ENCODE measurements around the gene HDAC4.
"Not testable (repeated sequence)": the region's sequence is repeated elsewhere in the genome, so short reads cannot be mapped to it uniquely, and the experiment has no call there.

The HDAC4 gene

DNA sequence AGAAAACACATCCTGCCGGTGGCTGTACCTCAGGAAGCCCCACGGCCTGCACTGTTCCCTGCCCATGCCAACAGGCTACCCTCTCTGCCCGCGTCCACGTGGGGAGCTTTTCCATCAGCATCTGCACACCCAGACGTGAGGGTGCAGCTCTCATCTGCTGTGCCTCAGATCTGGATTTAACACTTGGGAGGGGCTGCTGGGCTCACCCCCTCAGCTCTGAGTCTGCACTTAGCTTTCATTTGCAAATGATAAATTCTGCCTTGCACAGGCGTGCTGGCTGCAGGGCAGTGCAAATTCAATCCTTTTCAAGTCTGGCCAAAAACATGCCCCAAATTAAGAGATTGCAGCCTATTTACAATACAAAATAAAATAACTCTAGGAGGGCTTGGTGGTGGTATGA lies 307.3 kb downstream of the HDAC4 start:
- DNase-seq = no peak

DNA sequence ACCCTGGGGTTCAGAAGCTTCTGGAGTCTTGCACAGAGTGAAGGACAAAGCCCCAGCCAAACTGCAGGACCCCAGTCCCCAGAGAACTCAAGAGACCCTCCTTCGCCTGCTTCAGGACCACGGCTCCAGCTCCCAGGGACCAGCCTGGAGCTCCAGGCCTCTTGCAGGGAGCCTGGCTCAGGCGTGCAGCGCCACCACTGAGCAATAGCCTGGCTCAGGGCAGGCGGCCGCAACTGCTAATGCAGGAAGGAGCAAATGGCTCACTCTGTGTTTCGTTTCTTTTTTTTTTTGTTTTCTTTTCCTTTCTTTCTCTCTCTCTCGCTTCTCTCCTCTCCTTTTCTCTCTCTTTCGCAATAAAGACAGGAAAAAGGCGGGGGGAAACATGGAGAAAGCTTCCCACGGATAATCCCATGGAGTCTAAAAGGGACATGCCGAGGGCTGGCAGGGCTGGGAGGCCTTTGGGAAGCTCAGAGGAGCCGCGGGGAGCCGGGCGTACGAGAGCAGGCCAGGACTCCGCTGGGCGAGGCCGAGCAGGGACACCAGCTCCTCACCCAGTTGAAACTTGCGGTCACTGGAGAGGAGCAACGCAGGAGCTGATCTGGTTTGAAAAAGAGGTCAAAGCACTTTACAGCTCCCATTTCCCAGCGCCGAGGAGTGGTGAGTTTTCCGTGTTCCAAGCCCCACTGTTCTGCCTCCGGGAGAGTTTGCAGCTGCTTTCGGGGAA lies 308.1 kb downstream of the HDAC4 start:
- no peak for DNase-seq

DNA sequence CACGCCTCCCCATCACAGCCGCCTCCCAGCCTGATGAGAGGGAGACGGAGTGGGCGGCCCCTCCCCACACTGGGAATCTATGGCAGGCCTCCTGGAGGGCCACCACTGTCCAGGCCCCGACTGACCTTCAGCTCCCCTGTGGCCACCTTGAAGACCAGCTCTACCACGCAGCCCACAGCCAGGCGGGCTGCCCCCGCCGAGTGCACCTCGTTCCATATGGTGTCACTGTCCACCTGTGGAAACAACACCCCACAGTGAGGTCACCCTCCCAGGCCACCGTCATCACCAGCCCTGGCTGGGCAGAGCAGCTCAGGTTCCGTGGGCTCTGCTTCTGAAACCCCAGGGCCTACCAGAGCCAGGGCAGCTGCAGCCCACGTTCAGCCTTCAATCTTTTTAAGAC lies 310.9 kb downstream of the HDAC4 start:
- DNase-seq = no peak

DNA sequence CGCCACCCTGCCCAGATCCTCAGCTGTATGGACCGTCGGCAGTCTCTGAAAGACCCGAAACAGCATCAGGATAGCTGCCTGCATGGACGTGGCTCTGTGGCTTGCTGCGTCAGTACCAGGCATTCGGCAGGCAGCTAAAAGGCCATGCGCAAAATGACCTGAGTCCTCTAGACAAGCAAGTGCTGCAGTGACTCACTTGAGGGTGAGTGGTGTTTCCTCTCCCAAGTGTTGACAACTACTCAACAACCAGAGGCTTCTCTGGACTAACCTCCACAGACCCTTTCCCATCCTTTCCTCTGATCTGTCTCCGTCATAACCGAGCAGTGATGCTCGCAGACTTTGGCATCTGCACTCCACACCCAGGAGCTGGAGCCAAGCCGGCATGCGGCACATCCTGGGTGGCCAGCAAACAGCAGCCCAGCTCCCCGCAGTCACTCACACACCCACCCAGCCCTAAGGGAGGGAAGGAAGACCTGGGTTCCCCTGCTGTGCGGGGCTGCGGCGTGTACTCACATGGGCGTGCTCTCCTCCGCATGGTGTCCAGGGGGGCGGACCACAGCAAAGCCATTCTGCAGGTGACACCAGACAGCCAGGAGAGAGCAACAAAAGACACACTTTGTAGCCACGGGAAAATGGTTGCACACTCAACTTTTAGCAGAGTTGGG lies 313.6 kb downstream of the HDAC4 start:
- no peak for DNase-seq

DNA sequence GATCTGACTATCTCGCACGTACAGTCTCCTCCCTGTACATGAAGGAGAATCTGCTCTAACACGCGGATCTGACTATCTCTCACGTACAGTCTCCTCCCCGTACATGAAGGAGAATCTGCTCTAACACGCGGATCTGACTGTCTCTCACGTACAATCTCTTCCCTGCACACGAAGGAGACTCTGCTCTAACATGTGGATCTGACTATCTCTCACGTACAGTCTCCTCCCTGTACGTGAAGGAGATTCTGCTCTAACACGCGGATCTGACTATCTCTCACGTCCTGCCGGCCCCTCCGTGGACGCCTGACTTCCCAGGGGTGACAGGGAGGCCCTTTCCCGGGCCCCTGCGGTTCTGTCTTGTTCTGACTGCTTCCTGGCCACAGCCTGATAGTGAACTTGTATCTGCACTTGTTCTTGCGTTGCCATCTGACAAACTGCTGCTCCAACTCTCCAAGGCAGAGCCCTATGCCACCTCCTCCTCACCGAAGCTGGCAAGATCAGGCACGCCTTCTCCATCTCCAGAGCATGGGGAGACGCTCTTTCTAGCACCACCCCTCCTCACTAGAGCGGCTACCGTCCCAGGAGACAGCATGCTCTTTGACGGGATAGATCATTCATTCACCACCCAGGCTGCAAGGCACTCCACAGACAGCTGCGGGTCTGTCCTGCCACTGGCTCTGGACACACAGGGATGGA lies 314.3 kb downstream of the HDAC4 start:
- no peak for DNase-seq

DNA sequence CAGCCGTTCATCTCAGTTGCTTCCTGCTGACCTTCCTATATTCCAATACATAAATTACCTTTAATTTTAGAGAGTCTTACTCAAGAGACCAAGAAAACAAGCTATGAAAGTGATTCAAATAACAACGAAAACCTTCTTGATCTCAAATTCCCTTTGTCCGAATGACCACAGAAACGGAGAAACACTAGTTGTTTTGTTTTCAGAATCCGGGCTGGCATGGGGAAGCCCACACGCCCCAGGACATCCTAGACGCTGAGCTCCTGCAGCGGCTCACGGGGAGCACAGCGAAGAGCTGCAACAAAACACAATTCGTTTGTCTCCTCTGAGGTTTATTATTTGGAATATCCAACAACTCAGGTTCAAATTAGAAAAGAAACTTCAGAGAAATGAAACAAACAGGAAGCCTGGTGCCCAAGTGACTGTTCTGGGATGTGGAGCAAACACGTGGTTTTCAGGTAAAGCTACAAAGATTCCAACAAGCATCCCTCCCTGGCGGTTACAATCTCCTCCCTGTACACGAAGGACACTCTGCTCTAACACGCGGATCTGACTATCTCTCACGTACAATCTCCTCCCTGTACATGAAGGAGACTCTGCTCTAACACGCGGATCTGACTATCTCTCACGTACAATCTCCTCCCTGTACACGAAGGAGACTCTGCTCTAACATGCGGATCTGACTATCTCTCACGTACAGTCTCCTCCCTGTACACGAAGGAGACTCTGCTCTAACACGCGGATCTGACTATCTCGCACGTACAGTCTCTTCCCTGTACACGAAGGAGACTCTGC lies 315.4 kb downstream of the HDAC4 start:
- no peak for DNase-seq

DNA sequence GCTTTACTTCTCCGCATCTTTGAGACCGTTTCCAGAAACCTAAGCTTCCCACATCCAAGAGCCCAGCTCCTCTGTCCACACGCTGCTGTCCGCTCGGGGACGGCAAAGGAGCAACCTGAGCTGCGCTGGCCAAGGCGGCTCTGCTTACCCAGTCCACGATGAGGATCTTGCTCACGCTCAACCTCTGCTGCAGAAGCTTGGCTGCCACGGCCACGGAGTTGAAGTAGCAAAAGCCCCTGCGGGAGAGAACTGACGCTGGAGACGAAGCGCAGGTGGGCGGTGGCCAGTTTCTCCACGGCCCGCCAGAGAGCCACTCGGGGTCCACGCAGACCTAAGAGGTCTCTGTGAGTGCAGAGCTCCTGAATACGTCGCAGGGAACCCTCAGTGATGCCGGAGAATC lies 316.8 kb downstream of the HDAC4 start:
- DNase-seq = no peak

DNA sequence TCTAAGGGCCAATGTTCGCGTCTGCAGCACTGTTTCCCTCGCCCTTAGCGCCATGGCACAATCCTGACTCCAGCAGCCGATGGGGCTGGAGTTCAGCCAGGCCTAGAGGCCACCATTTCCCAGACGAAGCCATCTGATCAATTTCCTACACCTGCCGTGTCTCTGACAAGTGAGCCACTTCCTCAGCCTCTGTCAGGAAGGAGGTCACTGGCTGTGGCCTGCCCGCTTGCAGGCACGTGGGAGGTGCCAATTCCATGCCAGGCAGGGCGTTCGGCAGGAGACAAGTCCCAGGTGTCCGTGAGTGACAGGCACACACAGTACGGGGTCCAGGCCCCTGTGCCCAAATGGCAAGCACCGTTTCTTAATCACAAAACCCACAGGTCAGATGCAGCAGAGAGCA lies 318.4 kb downstream of the HDAC4 start:
- DNase-seq = no peak

DNA sequence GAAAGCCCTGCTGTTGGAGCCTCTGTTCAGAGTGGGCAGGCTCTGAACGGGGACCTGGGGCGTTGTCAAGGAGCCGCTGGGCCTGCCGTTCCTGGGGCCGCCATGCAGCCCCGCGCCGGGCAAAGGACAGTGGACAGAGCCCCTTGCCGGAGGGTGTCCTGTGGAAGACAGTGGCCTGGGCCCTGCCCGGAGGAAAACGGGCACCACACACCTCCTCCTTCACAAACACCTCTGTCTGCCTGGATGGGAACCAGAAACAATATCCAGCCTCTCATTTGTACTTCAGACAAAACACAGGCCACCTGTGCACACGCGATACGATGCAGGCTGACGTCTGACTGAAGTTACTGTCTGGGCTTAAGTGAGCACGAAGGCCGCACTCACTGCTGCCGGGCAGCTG lies 319.2 kb downstream of the HDAC4 start:
- DNase-seq = no peak

DNA sequence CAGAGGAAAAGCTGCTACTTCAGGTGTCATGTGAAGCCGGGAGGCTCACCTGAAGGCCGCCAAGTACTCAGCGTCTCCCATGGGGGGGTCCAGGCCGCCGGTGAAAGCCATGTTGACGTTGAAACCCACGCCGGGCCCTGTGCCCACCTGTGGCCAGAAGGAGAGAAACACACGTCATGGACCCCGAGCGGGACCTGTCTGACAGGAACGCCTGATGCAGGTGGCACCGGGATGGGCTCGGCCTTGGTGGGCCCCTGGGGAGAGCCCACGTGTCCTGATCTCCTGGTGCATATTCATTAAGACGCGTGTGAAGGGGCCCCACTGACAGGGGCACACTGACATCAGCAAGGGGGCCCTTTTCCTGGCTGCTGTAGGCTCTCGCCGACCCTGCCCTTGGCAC lies 319.8 kb downstream of the HDAC4 start:
- DNase-seq = no peak

DNA sequence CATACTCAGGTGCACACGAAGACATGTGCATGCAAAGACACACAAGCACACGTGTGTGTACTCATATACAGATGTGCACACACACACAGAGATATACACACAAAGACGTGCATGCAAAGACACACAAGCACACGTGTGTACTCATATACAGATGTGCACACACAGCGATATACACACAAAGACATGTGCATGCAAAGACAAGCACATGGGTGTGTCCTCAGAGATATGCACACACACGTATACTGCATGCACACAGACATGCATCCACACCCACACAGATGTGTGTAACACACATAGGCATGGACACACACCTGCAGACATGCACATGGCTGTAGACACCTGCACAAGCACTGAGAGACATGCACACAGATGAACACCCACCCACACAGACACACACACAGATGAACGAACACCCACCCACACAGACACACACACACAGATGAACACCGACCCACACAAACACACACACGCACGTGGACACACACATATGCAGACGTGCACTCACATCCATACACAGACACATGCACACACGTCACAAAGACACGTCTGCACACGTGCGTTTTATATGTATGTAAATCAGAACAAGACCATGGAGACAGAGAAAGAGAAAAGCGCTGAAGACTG lies 321.0 kb downstream of the HDAC4 start:
- no peak for DNase-seq

DNA sequence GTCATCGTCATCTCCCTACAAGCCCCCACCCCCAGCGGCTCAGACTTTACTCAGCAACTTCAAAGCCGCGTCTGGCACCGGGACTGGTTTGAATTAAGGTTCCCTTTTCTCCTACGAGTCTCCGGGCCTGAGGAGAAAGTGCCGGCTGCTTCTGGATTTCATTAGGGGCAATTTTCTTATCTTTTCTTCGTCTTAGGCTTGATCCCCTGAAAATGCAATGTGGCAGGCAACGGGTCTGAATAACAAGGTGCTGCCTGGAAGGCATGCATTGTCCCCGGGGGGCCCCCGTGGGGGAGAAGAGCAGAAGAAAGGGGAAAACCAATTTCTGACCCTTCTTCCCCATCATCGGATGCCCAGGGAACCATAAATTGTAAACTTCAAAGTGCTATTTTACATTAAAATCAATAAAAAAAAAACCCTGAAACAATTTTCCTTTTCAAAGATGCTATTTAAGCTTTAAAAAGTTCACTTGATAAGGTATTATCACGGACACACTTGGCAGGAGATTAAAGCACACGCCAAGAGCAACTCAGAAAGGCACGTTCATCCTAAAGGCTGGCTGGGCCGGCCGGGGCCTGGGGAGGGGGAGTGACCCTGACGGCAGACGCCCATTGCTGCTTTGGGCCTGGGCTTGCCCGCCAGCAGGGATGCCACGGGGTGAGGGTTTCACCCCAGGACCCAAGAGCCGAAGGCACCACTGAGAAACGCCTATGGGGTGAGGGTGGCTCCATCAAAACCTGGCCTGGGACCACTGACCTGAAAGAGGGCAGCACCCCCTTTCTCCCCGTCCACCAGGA lies 322.5 kb downstream of the HDAC4 start:
- DNase-seq = no peak

DNA sequence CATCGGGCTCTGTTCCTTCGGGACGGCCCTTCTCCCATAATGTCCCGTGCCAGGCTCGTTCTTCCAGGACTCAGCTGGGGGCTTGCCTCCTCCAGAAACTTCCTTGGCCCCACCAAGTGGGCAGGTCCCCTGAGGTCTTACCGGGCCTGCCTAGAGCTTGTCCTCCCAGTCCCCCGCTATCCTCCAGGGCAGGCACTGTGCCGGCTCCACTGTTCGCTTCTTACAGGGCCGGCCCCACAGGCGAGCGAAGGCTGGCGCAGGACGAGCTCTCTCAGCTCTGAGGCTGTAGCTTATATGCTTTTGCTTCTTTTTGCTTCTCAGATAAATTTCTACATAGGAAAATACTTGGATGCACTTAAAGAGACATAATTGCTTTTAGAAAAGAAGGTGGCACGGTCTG lies 323.6 kb downstream of the HDAC4 start:
- no peak for DNase-seq

DNA sequence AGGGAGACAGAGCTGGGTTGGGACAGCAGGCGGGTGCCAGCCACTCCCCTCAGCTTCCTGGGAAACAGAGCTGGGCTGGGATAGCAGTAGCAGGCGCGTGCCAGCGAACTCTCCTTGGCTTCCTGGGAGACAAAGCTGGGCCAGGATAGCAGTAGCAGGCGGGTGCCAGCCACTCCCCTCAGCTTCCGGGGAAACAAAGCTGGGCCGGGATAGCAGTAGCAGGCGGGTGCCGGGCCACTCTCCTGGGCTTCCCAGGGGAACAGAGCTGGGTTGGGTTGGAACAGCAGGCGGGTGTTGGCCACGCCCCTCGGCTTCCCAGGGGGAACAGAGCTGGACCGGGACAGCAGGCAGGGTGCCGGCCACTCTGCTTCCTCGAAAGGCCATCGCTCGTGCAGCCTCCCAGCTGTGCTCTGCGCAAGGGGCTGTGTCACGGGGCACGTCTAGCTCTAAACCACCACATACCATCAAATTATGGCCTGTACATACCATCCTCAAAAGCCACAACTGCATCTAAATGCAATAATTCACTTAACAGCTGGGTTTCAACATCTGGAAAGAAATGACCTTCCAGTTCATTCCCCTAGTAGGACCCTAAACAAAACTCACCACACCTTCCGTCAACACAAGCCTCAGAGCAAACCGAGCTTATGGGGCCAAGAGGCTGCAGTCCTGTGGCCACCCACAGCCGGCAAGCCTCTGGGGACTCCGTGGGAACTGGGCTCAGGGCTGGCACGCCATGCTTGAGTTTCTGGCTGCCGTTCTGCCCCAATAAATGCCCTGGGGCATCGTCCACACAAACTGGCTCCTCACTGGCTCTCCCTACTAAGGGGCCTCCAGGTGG lies 324.7 kb downstream of the HDAC4 start:
- DNase-seq = no peak

DNA sequence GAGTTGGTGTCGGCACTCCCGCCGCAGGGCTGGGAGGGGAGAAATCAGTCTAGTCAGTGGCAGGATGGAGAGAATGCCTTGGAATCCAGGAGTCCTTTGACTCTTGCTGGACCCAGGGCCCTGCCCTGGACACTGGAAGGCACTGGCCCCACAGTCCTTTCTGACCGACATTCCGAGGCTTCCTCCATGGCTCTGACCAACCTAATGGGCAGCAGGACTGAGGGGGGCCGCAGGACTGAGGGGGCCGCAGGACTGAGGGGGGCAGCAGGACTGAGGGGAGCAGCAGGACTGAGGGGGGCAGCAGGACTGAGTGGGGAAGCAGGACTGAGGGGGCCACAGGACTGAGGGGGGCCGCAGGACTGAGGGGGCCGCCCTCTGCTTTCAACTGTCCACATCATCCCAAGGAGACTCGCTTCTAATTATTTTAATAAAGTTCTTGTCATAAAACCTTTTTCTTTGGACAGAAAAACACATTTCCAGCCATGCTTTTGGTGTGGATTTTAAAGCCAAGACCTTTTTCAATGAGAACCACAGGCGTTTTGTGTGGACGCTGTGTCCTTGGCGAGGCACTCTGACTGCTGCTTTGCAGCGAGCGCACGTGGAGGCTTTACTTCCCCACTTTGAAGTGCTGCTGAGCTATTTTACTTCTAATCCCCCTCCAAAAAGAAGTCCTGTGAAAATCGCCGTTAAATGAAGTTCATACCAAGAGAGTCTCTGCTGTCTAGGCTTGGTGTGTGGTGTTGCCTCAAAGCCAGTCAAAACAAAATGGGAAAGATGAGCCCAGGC lies 326.9 kb downstream of the HDAC4 start:
- DNase-seq = no peak

DNA sequence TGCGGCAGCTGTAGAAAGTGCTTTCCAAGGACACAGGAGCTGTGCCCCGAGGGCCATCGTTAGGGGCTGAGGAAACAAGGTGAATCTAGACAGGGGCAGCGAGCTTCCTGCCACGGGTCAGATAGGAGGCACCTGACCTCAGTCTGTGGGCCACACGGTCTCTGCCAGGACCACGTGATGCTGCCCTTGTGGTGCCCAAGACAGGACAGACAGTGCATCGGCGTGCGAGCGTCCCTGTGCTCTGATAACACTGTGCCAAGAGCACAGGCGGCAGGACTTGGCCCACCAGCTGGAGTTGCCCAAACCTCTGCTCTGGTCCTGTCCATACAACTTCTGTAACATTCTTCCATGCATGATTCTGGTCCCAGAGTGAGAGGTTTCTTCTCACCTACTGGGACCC lies 327.6 kb downstream of the HDAC4 start:
- DNase-seq = no peak

DNA sequence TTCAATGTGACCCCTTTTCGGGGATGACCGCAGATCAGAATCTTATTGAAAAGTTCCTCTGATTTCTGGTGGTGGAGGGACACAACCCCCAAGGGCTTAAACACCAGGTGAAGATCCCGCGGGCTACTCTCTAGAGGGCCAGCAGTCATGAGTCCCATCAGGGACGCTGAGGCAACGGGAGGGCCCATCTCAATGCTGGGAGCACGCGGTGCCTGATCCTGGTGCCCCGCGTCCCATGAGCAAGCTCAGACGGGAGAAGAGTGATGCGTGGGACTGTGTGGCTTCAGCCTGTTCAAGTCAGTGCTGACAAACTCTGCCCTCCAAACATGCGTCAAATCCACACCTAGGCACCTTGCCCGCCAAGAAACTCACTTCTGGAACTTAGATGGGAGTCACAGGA lies 328.0 kb downstream of the HDAC4 start:
- DNase-seq = no peak

DNA sequence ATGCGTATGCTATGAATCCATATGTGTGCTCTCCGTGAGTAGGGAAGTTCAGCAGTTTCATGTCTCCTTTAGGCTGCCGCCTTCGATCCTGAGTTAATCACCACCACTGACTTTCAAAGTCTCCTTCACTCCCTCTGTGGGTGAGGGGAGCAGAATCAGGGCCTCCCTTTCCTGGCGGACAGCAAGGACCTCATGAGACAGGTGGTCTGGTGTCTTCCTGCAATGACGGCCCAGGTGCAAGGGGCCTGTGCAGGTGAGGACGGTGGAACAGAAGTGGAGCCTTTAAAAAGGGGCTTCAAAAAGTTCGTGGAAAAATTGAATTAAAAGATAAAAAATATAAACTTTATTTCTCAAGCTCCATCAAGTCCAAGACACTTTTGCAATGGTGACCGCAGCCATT lies 330.4 kb downstream of the HDAC4 start:
- DNase-seq = no peak

DNA sequence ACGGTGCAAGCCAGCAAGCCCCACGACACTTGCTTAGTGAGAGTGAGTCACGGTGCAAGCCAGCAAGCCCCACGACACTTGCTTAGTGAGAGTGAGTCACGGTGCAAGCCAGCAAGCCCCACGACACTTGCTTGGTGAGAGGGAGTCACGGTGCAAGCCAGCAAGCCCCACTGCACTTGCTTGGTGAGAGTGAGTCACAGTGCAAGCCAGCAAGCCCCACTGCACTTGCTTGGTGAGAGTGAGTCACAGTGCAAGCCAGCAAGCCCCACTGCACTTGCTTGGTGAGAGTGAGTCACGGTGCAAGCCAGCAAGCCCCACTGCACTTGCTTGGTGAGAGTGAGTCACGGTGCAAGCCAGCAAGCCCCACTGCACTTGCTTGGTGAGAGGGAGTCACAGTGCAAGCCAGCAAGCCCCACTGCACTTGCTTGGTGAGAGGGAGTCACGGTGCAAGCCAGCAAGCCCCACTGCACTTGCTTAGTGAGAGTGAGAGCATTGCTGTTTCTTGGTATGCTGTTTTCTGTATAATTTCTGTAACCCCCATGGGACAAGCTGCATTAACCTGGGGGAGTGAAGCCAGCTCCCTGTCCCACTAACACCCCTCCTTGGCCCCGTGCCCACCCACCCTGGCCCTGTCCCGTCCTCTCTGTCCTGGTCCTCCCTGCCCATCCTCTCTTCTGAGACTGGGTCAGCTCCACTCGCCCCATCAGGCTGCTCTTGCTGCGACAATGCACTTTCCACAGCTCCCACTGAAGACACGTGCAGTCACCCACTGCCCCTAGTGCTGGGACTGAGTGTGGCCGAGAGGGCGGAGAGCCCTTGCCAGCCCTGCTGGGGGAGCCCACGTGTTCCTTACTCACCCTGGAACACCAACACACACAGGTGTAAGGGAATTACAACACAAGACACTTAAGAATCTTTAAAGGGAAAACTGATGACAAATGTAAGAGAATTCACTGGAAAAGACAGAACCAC lies 331.2 kb downstream of the HDAC4 start:
- DNase-seq = not testable (repeated sequence)
